GF-D8 (cell line): Measurements from ENCODE around the gene WDFY4.

Experiments
- DNase-seq: peaks from one replicate; lab custom pipeline; 2025; lab: John Stamatoyannopoulos, UW

The WDFY4 gene

DNA sequence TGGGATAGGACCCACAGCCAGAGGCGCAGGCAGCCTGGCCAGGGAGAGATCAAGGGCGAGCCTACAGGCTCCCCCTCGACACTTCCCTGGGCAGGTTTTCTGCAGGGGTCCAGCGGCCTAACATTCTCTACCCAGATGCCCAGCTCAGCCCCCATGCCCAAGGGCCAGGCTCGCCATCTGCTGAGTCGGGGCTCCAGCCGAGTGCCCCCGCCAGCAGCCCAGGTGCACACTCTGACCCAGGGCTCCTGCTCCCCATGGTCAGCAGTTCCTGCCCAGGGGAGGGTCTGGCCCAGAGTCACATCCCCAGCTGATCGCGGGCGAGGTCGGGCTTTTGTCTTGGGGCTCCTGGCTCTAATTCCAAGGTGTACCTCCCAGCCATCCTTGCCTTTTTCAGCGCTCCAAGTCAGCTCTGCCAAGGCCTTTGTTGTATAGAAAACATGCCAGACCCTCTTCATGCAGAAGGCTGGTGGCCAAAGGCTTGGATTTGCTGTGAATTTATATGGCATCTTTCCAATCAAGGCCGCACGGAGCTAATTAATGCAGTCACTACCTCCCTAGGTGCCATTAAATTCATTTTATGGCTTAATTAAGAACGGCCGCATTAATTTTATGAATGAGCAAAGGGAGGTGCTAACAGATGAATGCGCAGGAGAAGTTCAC, 134.3 kb downstream of the WDFY4 start:
- no peak for DNase-seq

DNA sequence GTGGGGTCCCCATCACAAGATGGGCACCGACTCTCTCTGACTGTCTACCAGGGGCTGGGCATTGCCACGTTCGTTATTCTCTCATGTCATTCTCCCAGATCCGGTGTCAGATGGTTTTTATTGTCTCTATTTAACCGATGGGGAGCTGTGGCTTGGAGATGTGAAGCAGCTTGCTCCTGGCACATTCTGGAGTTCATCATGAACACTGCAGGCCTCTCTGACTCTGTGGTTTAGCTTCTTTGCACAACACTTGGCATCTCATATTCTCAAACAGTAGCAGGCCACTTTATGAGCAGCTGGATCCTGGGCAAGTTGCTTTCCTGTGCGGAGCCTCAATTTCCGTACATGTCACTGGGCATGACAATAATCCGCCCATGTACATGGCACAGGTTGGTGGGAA, 135.1 kb downstream of the WDFY4 start:
- no peak for DNase-seq

DNA sequence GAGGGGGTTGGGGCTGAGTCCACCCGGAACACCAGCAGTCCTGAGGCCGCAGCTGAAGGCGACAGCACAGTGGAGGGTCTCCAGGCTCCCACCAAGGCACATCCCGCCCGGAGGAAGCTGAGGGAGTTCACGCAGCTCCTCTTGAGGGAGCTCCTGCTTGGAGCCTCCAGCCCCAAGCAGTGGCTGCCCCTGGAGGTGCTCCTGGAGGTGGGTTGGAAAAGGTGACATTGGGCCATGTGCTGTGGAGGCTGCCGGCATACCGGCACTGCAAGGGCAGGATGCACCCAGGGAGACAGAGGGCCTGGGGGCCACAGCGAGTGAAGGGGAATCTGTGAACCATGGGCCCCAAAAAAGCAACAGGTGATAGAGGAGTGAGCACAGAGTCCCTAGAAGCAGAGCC, 135.6 kb downstream of the WDFY4 start:
- DNase-seq: no peak

DNA sequence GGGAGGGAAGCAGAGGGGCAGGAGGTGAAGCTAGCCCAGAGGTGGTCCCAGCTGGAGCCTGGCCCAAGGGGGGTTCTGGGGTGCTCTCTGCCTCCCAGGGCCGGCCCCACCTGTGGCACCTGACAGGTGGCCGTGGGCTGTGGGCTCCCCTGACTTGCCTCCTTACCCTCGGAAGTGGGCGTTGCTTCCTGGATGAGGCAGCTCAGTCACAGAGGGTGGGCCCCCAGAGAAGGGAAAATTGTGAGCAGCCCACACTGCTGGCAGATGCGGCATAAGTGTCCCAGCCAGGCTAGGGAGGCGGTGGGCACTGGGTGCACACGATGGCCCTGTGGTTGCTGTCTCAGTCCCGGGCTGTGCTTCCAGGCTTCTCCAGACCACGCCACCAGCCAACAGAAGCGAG, 136.0 kb downstream of the WDFY4 start:
- DNase-seq: no peak

DNA sequence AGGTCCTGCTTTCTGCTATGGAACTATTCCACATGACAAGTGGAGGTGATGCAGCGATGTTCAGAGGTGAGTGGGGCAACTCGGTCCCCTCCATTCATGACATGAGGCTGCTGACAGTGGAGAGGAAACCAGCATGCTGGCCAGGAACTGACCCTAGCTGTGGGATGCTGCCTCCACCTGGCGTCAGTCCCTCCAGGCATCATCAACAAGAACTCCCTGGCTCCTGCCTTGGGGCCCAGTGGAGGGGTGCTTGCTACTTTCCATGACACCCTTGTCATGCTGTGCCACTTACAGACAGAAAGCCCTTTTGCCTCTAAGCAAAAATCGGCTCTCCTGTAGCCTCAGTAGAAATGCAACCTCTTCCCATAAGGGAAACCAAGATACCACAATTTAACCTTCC, 136.4 kb downstream of the WDFY4 start:
- no peak for DNase-seq

DNA sequence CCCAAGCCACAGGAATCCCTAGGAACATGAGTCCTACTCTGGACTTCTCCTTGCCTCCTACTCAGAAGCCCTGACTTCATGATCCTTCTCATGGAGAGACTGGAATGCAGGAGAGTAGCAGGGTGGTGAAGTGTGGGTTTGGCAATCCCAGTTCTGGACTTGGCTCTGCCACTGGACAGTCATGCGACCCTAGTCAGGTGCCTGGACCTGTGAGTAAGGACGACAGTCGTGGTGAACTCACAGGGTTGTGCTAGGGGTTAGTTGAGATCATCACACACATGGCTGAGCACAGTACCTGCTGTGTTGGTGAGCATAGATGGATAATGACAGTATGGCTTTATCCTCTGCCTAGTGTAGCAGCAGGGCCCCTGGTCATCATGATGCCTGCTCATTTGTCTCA, 137.0 kb downstream of the WDFY4 start:
- DNase-seq: no peak

DNA sequence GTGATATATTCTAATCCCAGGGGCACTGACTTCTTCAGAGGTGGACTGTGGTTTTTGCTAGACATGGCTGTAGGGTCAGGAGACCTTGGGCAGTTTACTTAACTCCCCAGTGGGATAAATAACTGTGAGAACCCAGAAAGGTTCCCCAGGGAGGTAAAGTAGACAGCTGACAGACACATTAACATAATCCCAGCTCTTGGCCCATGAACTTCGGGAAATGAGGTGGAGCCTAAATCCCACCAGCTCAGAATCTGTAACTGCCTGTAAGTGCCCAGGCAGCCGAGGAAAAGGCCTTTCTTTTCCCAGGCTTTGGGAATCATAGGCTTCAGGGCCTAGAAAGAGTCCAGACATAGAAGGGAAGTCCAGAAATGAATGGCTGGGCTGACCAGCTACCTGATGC, 149.0 kb downstream of the WDFY4 start:
- DNase-seq: no peak

DNA sequence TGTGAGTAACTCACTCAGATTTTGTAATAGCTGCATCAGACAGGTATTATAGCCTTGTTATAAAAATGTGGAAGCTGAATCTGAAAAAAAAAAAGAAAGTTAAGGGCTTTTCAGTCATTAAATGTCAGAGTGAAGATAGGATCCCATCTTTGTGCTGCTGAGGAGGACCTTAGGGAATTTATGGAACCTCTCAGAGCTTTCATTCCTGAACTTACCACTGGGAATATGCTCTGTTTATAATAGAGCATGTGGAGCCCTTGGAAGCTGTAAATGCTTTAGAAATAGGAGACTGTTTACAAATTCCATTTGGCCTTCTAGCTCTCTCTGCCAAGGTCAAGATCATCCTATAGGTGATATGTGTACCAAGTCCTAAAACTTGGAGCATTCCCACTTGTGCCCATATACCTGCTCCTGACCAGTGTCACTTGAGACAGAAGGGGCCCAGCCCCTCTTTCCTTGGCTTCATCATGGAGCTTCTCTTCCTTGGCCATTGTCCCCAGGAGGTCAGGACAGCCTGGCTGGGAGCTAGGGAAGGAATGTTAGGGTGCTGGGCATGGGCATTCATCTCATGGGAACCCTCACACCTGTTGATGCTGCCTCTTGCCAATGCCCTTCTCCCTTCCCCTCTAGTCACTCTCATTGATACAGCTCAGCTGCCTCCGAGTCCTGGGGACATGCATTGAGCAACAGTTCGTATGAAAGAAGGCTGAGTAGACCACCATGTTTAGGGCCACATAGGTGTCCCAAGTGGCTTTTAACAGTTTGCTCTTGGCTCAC, 149.7 kb downstream of the WDFY4 start:
- DNase-seq: no peak

DNA sequence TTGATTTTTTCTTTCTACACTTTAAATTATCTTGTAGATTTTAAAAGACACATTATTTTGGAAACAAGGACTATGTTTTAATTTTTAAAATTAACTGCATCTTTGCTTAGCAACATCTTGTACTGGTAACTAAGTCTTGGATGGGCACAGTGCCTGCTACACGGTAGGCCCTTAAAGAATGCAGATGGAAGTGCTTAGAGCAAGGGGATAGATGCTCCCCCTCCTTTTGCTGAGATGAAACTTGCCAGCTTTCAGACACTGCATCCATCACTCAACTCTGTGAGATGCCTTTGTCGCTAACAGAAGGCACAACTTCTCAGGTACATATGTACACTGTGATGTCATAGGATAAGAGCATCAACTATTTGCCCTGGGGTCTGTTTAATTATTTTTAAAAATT, 151.1 kb downstream of the WDFY4 start:
- no peak for DNase-seq

DNA sequence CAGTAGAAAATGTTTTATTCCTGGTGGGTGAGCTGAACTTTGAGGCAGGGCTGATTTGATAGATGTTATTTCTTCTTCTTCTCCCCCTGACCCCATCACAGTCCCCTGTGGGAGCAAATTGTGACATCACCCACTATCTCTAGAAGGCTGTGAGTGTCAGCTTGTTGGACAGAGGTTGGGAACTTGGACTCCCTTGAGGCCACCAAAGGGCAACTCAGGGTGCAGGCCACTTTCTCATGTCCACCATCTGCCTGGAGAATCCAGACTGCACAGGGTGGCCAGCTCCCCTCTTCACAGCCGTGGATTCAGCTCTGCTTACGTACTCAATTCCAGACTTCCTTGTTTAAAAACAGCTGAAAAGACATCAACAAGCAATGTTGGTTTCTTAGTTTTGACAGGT, 151.9 kb downstream of the WDFY4 start:
- DNase-seq: no peak

DNA sequence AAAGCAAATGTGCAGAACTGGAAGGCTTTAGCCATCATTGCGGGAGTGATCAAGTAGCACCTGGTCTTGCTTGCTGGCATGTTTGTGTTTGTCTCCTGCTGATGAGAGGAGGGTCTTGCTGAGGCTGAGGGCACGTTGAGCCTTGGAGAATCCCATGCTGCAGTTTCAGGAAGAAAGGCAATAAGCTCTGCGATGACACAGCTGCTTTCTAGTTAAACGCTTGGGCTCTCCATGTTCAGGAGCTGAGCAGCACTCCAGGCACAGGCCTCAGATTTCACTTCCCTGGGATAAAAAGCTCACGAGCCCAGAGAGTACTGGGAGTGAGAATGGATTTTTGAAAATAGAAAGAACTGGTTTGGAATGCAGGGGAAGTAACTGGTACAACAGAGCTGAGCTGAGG, 154.2 kb downstream of the WDFY4 start:
- no peak for DNase-seq

DNA sequence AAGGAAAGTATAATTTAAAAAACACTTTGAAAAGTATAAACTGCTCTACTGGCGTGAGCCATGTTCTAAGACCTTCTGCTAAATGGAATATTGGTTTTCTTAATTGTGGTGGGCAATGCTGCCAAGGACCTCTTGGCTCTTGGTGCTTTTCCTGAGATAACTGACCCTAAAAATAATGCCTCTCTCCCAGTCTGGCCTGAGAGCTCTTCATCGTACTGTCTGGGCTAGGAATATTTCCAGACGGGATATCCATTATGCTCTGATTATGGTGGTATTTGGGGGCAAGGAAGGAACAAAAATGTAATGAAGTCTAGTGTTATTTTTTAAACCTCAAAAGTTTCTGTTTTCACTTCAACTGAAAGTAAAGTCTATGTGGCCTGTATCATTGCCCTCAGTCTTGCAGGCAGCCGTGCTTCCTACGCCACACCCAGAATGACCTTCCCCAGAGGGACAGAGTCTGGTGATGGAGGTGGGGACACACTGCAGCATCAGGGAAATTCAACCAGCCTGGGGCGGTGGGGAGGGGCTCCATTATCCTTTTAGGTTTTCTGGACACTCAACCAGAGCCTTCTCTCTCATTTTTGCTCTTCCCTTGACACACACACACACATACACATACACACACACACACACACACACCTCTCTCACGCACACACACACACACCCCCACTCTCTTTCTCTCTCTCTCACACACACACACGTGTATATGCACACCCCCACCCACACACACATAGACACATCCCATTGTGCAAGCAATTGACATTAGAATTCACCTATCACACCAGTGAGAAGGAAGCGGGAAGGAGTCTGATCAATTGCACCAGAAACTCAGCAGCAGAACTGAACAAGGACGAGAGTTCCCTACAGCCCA, 155.4 kb downstream of the WDFY4 start:
- DNase-seq: no peak

DNA sequence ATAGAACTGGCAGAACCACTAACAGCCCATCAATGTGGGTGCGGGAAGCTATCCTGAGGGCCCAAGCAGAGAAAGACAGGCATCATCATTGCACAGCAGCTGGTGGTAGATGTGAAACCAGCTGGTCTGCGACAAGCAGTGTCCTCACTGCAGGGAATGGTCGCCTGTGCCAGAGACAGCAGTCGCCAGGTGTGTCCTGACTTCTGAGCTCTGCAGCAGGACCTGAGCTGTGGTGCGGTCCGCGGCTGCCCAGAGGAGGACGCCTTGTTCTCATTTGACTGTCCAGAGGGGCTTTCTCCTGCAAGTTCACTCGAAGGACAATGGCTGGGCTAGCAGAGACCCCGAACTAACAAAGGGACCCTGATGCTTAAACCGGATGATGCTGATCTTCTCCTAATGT, 157.6 kb downstream of the WDFY4 start:
- DNase-seq: no peak

DNA sequence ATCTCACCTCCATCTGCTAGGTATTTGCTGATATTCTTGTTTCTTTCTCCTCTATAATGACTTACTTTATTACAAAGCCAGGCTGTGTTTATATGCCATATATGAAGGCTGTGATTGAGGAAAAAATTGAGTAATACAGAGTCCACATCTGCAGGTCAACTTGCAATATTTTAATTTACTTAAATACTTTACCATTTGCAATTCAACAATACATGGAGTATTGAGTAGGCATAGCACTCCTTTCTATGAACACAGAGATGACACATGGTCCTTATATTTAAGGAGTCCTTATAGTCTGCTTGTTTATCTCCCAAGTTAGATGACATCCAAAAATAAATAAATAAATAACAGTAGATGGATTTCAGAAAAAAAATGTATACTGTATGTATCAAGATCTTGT, 158.5 kb downstream of the WDFY4 start:
- no peak for DNase-seq

DNA sequence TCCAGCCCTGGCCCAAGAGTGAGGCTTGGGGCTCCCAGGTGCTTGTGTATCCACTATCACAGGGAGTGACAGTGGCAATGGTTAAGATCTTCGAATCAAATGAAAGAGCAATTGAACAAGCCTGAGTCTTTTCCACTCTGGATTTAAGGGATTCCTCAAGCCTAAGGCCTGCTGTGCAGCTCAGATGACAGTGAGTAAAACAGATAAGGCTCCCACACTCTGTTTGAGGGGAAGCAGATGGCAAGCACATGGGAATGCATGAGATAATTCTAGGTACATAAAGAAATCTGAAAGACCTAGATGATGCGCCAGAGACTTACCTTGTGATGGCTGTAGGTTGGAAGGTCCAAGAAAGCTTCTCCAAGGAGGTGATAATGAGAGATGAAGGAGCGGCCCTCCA, 159.9 kb downstream of the WDFY4 start:
- no peak for DNase-seq

DNA sequence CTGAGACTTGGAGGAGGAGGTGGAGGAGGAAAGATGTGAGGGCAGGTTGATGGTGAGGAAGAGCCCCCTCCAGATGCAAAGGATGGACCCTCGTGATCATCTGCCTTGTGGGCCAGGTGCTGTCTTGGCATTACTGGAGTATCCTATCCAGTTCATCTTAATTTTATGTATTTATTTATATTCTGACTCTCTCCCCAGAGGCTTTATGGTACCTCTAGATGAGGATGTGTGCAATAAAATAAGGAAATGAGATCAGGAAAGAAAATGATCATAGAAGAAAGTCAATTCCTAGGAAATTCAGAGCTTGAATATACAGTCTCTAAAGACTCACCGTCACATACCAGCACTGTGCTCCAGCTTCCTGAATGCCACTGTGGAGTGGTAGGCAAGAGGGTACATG, 160.8 kb downstream of the WDFY4 start:
- DNase-seq: no peak

DNA sequence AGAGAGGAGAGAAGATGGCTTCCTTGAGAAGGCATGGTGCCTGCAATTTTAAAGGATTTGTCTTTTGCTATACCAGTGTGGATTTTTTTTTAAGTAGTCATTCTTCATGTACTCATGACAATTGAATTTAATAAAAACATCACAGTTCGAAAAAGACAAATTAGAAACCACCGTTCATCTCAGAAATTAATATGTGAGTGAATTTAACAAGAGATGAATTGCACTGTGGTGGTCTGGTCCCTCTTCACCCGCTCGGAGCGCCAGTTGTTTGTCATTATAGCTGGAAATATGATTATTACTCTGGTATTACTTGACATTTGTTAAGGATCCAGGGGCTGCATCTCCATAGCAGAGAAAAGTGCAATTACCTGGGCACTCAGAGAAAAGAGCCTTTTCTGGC, 163.0 kb downstream of the WDFY4 start:
- no peak for DNase-seq

DNA sequence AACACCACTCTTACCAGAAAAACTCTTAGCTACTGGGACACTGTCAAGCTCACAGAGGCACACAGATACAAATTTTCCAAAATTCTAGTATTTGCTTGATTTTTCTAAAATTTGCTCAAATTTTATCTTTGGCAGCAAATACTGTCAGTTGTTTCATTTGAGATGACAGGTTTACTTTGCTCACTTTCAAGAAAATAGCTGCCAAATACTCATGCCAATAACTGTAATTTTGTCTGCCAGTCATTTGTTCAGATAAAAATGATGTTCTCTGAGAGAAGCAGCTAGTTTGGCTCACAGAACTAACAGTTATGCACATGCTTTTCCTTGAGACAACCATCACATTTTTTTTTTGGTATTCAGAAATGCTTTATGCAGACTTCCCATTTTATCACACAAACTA, 172.2 kb downstream of the WDFY4 start:
- no peak for DNase-seq

DNA sequence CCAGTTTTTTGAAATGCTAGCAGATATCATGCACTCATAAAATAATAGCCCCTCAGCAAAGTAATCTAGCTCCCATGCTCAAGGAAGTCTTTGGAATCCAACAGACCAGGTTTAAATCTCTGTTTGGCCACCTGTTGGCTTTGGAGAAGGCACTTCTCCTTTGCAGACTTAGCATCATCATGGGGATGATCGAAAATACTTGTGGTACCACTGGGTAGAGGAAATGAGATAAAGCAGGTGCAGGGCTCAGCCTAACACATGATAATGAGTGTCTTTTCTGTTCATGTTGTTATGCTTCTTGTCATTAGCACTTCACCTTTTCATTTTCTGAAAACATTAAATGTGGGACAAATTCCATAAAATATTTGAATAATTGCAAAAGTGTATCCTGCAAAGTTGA, 187.6 kb downstream of the WDFY4 start:
- DNase-seq: no peak

DNA sequence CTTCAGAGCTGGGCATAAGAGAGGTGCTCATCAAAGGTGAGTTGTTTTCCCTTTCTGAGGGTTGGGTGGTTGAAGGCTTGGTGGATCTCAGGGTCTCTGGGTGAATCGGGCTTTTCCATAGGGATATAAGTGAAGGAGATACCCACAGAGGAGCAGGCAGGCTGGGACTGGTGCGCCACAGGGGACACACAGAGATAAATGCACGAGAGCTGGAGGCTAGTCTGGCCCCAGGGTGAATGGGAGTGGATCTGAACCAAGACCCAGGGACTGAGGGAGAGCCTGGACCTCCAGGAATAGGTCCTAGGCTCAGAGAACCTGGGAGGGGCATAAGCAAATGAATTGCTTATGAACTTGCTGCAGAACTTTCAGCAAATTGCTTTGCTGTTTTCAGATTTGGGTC, 193.4 kb downstream of the WDFY4 start:
- no peak for DNase-seq

DNA sequence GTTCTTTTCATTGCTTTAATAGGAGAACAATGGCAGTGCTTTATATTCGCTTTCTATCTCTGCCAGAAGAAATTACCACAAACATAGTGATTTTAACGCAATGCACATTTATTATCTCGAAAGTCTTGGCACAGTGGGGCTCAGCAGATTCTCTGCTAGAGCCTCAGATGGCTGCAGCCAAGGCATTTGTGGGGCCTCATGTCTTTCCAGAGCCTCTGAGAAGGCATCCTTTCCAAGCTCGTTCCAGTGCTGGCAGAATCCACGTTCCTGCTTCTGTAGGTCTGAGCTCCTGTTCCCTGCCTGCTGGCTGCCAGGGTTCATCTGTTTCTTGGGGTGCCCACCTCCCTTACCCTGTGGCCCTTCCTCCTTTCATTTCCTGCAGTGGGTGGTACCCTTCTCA, 194.8 kb downstream of the WDFY4 start:
- no peak for DNase-seq

DNA sequence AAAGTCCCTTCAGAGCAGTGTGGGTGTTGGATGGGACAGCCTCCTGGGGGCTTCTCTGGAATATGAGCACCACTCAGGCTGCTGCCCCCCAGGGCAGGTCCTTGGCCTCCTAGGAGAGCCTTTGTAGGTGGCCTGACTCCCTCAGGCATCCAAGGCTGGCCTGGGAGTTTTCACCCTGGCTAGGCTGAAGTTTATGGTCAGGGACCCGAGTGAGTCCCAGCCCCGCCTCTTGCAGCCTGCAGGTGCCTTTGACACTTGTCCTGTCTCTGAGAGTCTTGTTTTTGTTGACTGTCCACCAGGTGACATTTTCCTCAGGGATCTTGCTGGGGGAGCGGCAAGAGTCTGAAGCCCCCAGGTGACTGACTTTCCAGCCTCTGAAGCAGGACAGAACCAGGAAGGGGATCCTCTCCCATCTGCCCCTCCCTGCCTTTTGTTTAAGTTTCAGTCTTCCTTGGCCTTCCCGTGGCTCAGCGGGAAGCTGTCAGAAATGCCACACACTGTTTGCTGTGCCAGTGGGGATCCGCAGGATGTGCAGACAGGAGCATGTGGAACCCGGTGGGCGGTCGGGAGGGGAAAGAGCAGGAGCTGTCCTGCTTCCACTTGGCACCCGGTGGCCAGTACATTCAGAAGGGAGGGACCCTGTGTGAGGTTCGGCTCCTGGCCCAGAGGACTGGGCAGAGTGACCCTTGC, 195.5 kb downstream of the WDFY4 start:
- DNase-seq: no peak
